Embryonic facial prominence (tissue), 1 donor: ENCODE data around the gene CTNND2.
"Not testable (repeated sequence)": the region's sequence is repeated elsewhere in the genome, so short reads cannot be mapped to it uniquely, and the experiment has no call there.

Source experiments
- DNase-seq: peaks from one replicate; pipeline ENCODE4 v3.0.0-alpha.2; 2016; ENCODE audit errors: extremely low spot score

CTNND2 gene

GRCh38 chr5:11679676-11680075, 224.6 kb downstream of the CTNND2 start:
- no peak for DNase-seq

- DNase-seq = no peak
These were observed 229.1 kb downstream of the CTNND2 start for GRCh38 chr5:11675184-11675583.

DNA sequence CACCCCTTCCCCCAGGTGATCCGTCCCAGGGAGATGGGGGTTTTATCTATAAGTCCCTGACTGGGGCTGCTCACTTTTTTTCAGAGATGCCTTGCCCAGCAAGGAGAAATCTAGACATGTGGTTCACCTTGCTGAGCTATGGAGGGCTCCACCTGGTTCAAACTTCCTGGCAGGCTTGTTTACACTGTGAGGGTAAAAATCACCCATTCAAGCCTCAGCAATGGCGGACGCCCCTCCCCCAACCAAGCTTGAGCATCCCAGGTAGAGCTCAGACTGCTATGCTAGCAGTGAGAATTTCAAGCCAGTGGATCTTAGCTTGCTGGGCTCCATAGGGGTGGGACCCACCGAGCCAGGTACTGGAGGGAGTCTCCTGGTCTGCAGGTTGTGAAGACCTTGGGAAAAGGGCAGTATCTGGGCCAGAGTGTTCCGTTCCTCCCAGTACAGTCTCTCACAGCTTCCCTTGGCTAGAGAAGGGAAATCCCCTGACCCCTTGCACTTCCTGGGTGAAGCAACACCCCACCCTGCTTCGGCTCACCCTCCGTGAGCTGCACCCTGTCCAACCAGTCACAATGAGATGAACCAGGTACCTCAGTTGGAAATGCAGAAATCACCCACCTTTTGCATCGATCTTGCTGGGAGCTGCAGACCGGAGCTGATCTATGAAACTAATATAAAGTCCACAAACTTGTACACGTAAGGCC, 231.7 kb downstream of the CTNND2 start:
- DNase-seq = no peak

- DNase-seq = no peak
These were observed 245.9 kb downstream of the CTNND2 start for GRCh38 chr5:11658376-11658775.

GRCh38 chr5:11656916-11657315, 247.3 kb downstream of the CTNND2 start:
- no peak for DNase-seq

- no peak for DNase-seq
These were observed 248.6 kb downstream of the CTNND2 start for GRCh38 chr5:11655681-11656080.

DNA sequence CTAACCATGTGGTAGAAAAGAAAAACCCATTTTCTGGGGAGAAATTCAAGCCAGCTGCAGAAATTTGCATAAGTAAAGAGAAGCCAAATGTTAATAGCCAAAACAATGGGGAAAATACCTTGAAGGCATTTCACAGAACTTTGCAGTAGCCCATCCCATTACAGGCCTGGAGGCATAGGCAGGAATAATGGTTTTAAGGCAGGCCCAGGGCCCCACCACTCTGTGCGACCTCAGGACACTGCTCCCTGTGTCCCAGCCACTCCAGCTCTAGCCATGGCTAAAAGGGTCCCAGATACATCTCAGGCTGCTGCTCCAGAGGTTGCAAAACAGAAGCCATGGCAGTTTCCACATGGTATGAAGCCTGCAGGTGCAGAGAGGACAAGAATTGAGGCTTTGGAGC, 253.3 kb downstream of the CTNND2 start:
- DNase-seq = no peak

DNA sequence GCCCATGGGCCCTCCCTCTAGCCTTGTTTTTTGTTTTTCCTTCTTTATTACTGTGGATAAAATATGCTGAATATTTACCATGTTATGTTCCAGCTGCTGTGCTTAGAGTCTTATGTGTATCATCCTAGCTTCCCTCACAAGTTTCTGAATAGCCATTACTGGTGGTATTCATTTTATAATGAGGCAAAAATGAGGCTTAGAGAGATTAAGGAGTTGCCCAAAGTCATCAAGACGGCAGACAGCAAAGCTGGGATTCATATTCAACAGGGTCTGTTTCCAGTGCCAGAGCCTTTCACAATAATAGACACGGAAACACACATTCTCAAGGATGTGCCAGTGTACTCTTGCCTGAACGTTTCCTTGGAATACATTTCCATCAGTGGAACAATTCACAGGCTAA, 258.1 kb downstream of the CTNND2 start:
- DNase-seq = no peak

DNA sequence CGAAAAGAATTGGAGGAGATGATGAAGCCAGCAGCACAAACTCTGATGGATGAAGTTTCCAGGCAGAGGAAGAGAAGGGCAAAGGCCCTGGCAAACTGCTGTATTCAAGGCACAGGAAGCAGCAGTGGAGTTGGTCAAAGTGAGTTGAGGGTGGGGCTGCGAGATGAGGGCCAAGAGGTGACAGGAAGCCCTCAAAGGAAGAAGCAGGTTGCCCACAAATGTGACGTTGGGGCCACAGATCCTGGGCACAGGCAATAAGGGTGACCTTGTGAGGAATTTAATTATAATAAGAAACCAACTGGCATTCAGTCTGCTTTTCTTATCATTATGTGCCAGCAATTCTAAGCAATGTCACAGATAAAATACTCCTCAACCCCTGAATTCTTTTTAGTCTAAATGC, 261.8 kb downstream of the CTNND2 start:
- no peak for DNase-seq

- no peak for DNase-seq
These were observed 263.9 kb downstream of the CTNND2 start for GRCh38 chr5:11640158-11640873.

GRCh38 chr5:11622785-11623184, 281.5 kb downstream of the CTNND2 start:
- no peak for DNase-seq

GRCh38 chr5:11620172-11620571, 284.1 kb downstream of the CTNND2 start:
- no peak for DNase-seq

- DNase-seq = no peak
These were observed 284.8 kb downstream of the CTNND2 start for GRCh38 chr5:11619339-11620024.

DNA sequence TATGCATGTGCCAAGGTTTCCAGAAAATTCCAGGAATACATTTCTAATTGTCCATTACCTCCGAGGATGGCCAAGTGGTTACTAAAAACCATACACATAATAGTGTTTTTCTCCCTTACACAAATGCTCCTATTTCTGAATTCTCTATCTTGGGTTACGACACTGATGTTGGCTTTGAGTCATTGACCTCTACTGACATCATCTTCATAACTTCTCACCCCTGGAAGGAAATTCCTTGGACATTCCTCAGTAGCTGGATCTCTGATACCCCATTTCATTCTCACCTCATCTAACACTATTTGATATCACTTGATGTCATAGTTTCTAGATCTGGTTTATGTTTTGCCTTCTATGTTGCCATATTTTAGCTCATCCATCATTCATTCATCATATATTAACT, 287.2 kb downstream of the CTNND2 start:
- DNase-seq = no peak

- DNase-seq = not testable (repeated sequence)
These were observed 287.6 kb downstream of the CTNND2 start for GRCh38 chr5:11616624-11617023.

- no peak for DNase-seq
These were observed 293.2 kb downstream of the CTNND2 start for GRCh38 chr5:11611011-11611410.

GRCh38 chr5:11609570-11610303, 294.5 kb downstream of the CTNND2 start:
- DNase-seq = no peak

- DNase-seq = no peak
These were observed 295.7 kb downstream of the CTNND2 start for GRCh38 chr5:11608530-11608929.

GRCh38 chr5:11607944-11608483, 296.2 kb downstream of the CTNND2 start:
- DNase-seq = no peak

DNA sequence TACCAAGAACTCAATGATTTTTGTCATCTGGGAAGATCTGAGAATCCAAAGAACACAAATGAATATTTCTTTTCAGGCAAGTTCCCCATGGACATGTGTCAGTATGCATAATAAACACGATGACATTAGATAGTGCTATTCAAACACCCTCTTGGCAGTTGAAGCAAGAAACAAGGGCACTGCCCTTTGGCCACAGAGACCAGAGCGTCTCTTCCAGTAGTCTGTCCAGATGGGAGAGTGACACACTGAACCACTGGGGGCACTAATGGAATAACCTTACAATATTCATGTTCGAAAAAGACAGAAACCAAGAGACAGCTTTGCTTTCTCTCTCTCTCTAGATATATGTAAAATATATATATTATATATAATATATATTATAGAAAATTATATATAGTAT, 301.9 kb downstream of the CTNND2 start:
- no peak for DNase-seq

GRCh38 chr5:11599499-11599898, 304.7 kb downstream of the CTNND2 start:
- DNase-seq = no peak

GRCh38 chr5:11596657-11597071, 307.6 kb downstream of the CTNND2 start:
- no peak for DNase-seq
